Urothelium cell line (cell line): ENCODE results near the gene LDLRAD4.

Source experiments
- DNase-seq: peaks from one replicate; pipeline ENCODE4 v3.0.0; 2011; ENCODE audit warnings: low spot score, mixed read lengths
- FAIRE-seq: peaks from 2 replicates; lab custom pipeline; 2011; peaks lifted over from hg19 to GRCh38; lab: Jason Lieb, UNC

The LDLRAD4 gene

GRCh38 chr18:13300029-13300428 lies 81.5 kb downstream of the LDLRAD4 start:
- DNase-seq = no peak
- peak; percentile 86 for FAIRE-seq

GRCh38 chr18:13300796-13301195 lies 82.2 kb downstream of the LDLRAD4 start:
- FAIRE-seq = peak; percentile 89

GRCh38 chr18:13302040-13302439 lies 83.5 kb downstream of the LDLRAD4 start:
- DNase-seq (no peak), FAIRE-seq (no peak)

More at GRCh38 chr18:13300796-13301195, 82.2 kb downstream of the LDLRAD4 start:
- no peak for DNase-seq

- FAIRE-seq = peak; percentile 99
- no peak for DNase-seq
Observed at GRCh38 chr18:13302457-13303225, 84.1 kb downstream of the LDLRAD4 start.

GRCh38 chr18:13303756-13304364 lies 85.3 kb downstream of the LDLRAD4 start:
- DNase-seq (no peak), FAIRE-seq (peak; percentile 58)

GRCh38 chr18:13305301-13305700 lies 86.7 kb downstream of the LDLRAD4 start:
- DNase-seq (no peak), FAIRE-seq (peak; percentile 91)

- no peak for FAIRE-seq
Observed at GRCh38 chr18:13306583-13306982, 88.0 kb downstream of the LDLRAD4 start.

GRCh38 chr18:13308369-13308768 lies 89.8 kb downstream of the LDLRAD4 start:
- DNase-seq = no peak

More at GRCh38 chr18:13306583-13306982, 88.0 kb downstream of the LDLRAD4 start:
- DNase-seq = no peak

GRCh38 chr18:13309031-13309747 lies 90.6 kb downstream of the LDLRAD4 start:
- FAIRE-seq (peak; percentile 46), DNase-seq (no peak)

More at GRCh38 chr18:13308369-13308768, 89.8 kb downstream of the LDLRAD4 start:
- FAIRE-seq = no peak

GRCh38 chr18:13309748-13310670 lies 91.4 kb downstream of the LDLRAD4 start:
- FAIRE-seq (peak; percentile 87), DNase-seq (no peak)

- DNase-seq (no peak), FAIRE-seq (no peak)
Observed at GRCh38 chr18:13311193-13311592, 92.6 kb downstream of the LDLRAD4 start.

- no peak for DNase-seq
- peak; percentile 85 for FAIRE-seq
Observed at GRCh38 chr18:13312515-13312914, 94.0 kb downstream of the LDLRAD4 start.

GRCh38 chr18:13313006-13313686 lies 94.6 kb downstream of the LDLRAD4 start:
- FAIRE-seq = peak; percentile 87
- no peak for DNase-seq

GRCh38 chr18:13315000-13315399 lies 96.4 kb downstream of the LDLRAD4 start:
- FAIRE-seq (no peak), DNase-seq (no peak)

- FAIRE-seq (no peak), DNase-seq (no peak)
Observed at GRCh38 chr18:13316063-13316462, 97.5 kb downstream of the LDLRAD4 start.

GRCh38 chr18:13317801-13318200 lies 99.2 kb downstream of the LDLRAD4 start:
- FAIRE-seq (no peak), DNase-seq (peak; percentile 5)

- peak; percentile 97 for FAIRE-seq
- peak; percentile 26 for DNase-seq
Observed at GRCh38 chr18:13318731-13319501, 100.4 kb downstream of the LDLRAD4 start.

GRCh38 chr18:13319629-13320028 lies 101.1 kb downstream of the LDLRAD4 start:
- DNase-seq (peak; percentile 3), FAIRE-seq (no peak)

- FAIRE-seq = peak; percentile 56
- peak; percentile 3 for DNase-seq
Observed at GRCh38 chr18:13320096-13320495, 101.5 kb downstream of the LDLRAD4 start.
